Measurements from ENCODE around the gene MINDY3.
"Not testable (repeated sequence)": the region's sequence is repeated elsewhere in the genome, so short reads cannot be mapped to it uniquely, and the experiment has no call there.

MINDY3 gene

DNA sequence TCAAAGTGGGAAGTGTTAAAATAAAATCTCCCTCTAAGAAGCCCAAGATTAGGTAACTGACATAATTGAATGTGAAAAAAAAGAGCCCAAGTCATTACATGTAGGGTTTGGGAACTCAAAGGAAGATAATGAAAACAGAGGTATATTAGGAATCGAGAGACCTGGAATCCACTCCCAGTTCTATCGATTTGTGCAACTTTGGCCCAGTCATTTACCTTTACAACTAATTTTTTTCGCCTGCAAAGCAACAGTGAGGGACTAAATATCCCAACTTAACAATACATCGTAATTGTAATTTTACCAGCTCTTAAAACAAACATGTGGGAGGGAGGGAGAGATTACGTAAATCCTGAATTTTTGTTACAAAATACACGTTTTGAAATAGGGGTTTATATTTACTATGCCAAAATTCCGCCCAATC lies 1.4 kb downstream of the MINDY3 start:
- in situ Hi-C loops (cut with HindIII; ENCODE audit: low sequenced_read_pairs) = no loop called here
- TF ChIP-seq CTCF (IDR thresholded peaks at IDR 0.05; ENCODE audit: low read depth, low read length) = no peak
- DNase-seq (ENCODE audit: low read depth, low spot score) = no peak

GRCh38 chr10:15857107-15857575 lies 3.2 kb downstream of the MINDY3 start:
- H3K4me3 ChIP-seq (ENCODE audit: low read depth, low read length) = no peak overlapping the region
- in situ Hi-C loops (cut with HindIII; ENCODE audit: low sequenced_read_pairs) = no loop called here
- TF ChIP-seq CTCF (IDR thresholded peaks at IDR 0.05; ENCODE audit: low read depth, low read length) = no peak
- no peak for DNase-seq (ENCODE audit: low read depth, low spot score)

More for the DNA sequence above, 1.4 kb downstream of the MINDY3 start:
- H3K4me3 ChIP-seq (ENCODE audit: low read depth, low read length) = peak overlapping the region; percentile 76

- no peak for DNase-seq (ENCODE audit: low read depth, low spot score)
- no peak overlapping the region for H3K4me3 ChIP-seq (ENCODE audit: low read depth, low read length)
- TF ChIP-seq CTCF (IDR thresholded peaks at IDR 0.05; ENCODE audit: low read depth, low read length) = no peak
- in situ Hi-C loops (cut with HindIII; ENCODE audit: low sequenced_read_pairs) = no loop called here
Observed at GRCh38 chr10:15856328-15857015, 3.8 kb downstream of the MINDY3 start.

DNA sequence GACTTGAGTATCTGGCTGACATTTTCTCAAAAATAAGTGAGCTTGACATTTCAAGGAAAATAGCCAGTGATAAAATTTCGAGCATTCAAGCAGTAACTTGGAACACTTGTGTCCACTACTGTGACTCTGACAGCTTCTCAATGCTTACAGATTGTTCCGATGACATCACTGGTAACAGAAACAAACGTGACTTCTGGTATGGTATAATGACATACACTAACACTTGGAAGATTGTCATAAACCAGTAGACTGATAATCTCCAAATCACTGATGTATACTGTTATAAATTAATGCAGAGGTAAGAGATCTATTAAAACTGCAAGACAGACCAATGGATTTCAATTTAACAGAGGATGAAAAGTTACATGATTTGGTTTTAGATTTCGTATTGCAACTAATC lies 6.5 kb downstream of the MINDY3 start:
- no peak for DNase-seq (ENCODE audit: low read depth, low spot score)
- no peak for TF ChIP-seq CTCF (IDR thresholded peaks at IDR 0.05; ENCODE audit: low read depth, low read length)
- in situ Hi-C loops (cut with HindIII; ENCODE audit: low sequenced_read_pairs) = no loop called here
- H3K4me3 ChIP-seq (ENCODE audit: low read depth, low read length) = no peak overlapping the region

GRCh38 chr10:15852111-15852557 lies 8.2 kb downstream of the MINDY3 start:
- TF ChIP-seq CTCF (IDR thresholded peaks at IDR 0.05; ENCODE audit: low read depth, low read length) = no peak
- no peak overlapping the region for H3K4me3 ChIP-seq (ENCODE audit: low read depth, low read length)
- no peak for DNase-seq (ENCODE audit: low read depth, low spot score)
- in situ Hi-C loops (cut with HindIII; ENCODE audit: low sequenced_read_pairs) = no loop called here

- H3K4me3 ChIP-seq (ENCODE audit: low read depth, low read length); in situ Hi-C loops (cut with HindIII; ENCODE audit: low sequenced_read_pairs); DNase-seq (ENCODE audit: low read depth, low spot score): not testable (repeated sequence)
Observed at GRCh38 chr10:15850337-15850978, 9.8 kb downstream of the MINDY3 start.

- no peak for TF ChIP-seq CTCF (IDR thresholded peaks at IDR 0.05; ENCODE audit: low read depth, low read length)
Observed at GRCh38 chr10:15849316-15849715, 11.0 kb downstream of the MINDY3 start.

More at GRCh38 chr10:15849316-15849715, 11.0 kb downstream of the MINDY3 start:
- no peak for DNase-seq (ENCODE audit: low read depth, low spot score)
- no peak overlapping the region for H3K4me3 ChIP-seq (ENCODE audit: low read depth, low read length)
- in situ Hi-C loops (cut with HindIII; ENCODE audit: low sequenced_read_pairs) = no loop called here
